ENCODE data around the gene KAZALD1.

The KAZALD1 gene

GRCh38 chr10:101073631-101074030 lies 11.8 kb downstream of the KAZALD1 start:
- no peak overlapping the region for H3K27ac ChIP-seq (ENCODE audit: low read length)
- peaks cover 12% of the 10 kb centered on the region for H3K27me3 ChIP-seq (ENCODE audit: low read depth, low read length)
- H3K36me3 ChIP-seq (replicated peaks; ENCODE audit: low read depth, low read length): no peaks in the 10 kb centered on the region
- peaks cover 20% of the 10 kb centered on the region for H3K4me1 ChIP-seq (ENCODE audit: low read length)
- H3K9ac ChIP-seq (ENCODE audit: low read length): no peak overlapping the region
- H4K20me1 ChIP-seq (ENCODE audit: insufficient read depth, low read length): no peaks in the 10 kb centered on the region
- H2AFZ ChIP-seq (ENCODE audit: low read depth, low read length): no peak overlapping the region
- H3K4me3 ChIP-seq (ENCODE audit: low read length): no peak overlapping the region
- TF ChIP-seq EZH2phosphoT487 (IDR thresholded peaks at IDR 0.05; ENCODE audit: low read depth): no peak
- TF ChIP-seq, protein P1, sequence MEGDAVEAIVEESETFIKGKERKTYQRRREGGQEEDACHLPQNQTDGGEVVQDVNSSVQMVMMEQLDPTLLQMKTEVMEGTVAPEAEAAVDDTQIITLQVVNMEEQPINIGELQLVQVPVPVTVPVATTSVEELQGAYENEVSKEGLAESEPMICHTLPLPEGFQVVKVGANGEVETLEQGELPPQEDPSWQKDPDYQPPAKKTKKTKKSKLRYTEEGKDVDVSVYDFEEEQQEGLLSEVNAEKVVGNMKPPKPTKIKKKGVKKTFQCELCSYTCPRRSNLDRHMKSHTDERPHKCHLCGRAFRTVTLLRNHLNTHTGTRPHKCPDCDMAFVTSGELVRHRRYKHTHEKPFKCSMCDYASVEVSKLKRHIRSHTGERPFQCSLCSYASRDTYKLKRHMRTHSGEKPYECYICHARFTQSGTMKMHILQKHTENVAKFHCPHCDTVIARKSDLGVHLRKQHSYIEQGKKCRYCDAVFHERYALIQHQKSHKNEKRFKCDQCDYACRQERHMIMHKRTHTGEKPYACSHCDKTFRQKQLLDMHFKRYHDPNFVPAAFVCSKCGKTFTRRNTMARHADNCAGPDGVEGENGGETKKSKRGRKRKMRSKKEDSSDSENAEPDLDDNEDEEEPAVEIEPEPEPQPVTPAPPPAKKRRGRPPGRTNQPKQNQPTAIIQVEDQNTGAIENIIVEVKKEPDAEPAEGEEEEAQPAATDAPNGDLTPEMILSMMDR (IDR thresholded peaks at IDR 0.05; ENCODE audit: low read depth, low read length): no peak
- H3K9me3 ChIP-seq (ENCODE audit: insufficient read depth, low read length): no peaks in the 10 kb centered on the region
- no peak overlapping the region for H3K4me2 ChIP-seq (ENCODE audit: low read length)
- no peaks in the 10 kb centered on the region for H3K79me2 ChIP-seq (ENCODE audit: low read length)

GRCh38 chr10:101075775-101076174 lies 14.0 kb downstream of the KAZALD1 start:
- peaks cover 13% of the 10 kb centered on the region for H3K27me3 ChIP-seq (ENCODE audit: low read depth, low read length)
- no peak overlapping the region for H2AFZ ChIP-seq (ENCODE audit: low read depth, low read length)

GRCh38 chr10:101076630-101077029 lies 14.8 kb downstream of the KAZALD1 start:
- H2AFZ ChIP-seq (ENCODE audit: low read depth, low read length): no peak overlapping the region
- no peaks in the 10 kb centered on the region for H3K36me3 ChIP-seq (replicated peaks; ENCODE audit: low read depth, low read length)
- H3K9ac ChIP-seq (ENCODE audit: low read length): no peak overlapping the region
- no peak overlapping the region for H3K4me2 ChIP-seq (ENCODE audit: low read length)
- H3K4me1 ChIP-seq (ENCODE audit: low read length): peaks cover 11% of the 10 kb centered on the region
- H3K27me3 ChIP-seq (ENCODE audit: low read depth, low read length): peaks cover 13% of the 10 kb centered on the region
- H3K4me3 ChIP-seq (ENCODE audit: low read length): no peak overlapping the region
- no peaks in the 10 kb centered on the region for H3K79me2 ChIP-seq (ENCODE audit: low read length)
- H3K9me3 ChIP-seq (ENCODE audit: insufficient read depth, low read length): no peaks in the 10 kb centered on the region
- no peak overlapping the region for H3K27ac ChIP-seq (ENCODE audit: low read length)
- no peak for TF ChIP-seq EZH2phosphoT487 (IDR thresholded peaks at IDR 0.05; ENCODE audit: low read depth)
- TF ChIP-seq, protein P1 (IDR thresholded peaks at IDR 0.05; ENCODE audit: low read depth, low read length): no peak
- H4K20me1 ChIP-seq (ENCODE audit: insufficient read depth, low read length): no peaks in the 10 kb centered on the region

More at GRCh38 chr10:101075775-101076174, 14.0 kb downstream of the KAZALD1 start:
- TF ChIP-seq EZH2phosphoT487 (IDR thresholded peaks at IDR 0.05; ENCODE audit: low read depth): no peak
- TF ChIP-seq, protein P1 (IDR thresholded peaks at IDR 0.05; ENCODE audit: low read depth, low read length): no peak
- Histone ChIP-seq H3K9me3 (ENCODE audit: insufficient read depth, low read length) (no peaks in the 10 kb centered on the region), H3K79me2 (ENCODE audit: low read length) (no peaks in the 10 kb centered on the region), H3K36me3 (replicated peaks; ENCODE audit: low read depth, low read length) (no peaks in the 10 kb centered on the region), H3K4me2 (ENCODE audit: low read length) (no peak overlapping the region), H3K27ac (ENCODE audit: low read length) (no peak overlapping the region), H4K20me1 (ENCODE audit: insufficient read depth, low read length) (no peaks in the 10 kb centered on the region), H3K9ac (ENCODE audit: low read length) (no peak overlapping the region), H3K4me1 (ENCODE audit: low read length) (peaks cover 20% of the 10 kb centered on the region), H3K4me3 (ENCODE audit: low read length) (no peak overlapping the region)

DNA sequence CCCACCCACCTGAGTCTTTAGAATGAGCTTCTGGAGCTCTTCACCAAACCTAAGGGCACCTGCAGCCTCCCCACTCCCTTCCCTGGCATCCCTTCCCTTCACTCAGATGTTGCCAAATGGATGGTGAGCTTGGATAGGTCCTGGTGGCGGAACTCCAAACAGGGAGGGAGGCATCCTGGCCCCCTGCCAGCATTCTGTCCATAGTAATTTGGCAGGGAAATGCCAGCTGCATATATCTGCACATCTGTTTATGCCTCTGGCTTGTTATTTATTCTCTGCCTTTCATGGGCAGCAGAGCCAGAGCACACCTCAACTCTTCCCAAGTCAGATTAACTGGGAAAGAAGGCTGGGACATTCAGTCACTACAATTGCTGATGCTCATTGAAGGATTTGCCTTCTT lies 18.1 kb downstream of the KAZALD1 start:
- Histone ChIP-seq H2AFZ (ENCODE audit: low read depth, low read length) (no peak overlapping the region), H3K9ac (ENCODE audit: low read length) (no peak overlapping the region), H3K4me1 (ENCODE audit: low read length) (no peaks in the 10 kb centered on the region), H3K4me3 (ENCODE audit: low read length) (no peak overlapping the region), H3K36me3 (replicated peaks; ENCODE audit: low read depth, low read length) (no peaks in the 10 kb centered on the region), H3K27ac (ENCODE audit: low read length) (no peak overlapping the region), H4K20me1 (ENCODE audit: insufficient read depth, low read length) (no peaks in the 10 kb centered on the region), H3K27me3 (ENCODE audit: low read depth, low read length) (peaks cover 16% of the 10 kb centered on the region), H3K79me2 (ENCODE audit: low read length) (no peaks in the 10 kb centered on the region), H3K9me3 (ENCODE audit: insufficient read depth, low read length) (no peaks in the 10 kb centered on the region), H3K4me2 (ENCODE audit: low read length) (no peak overlapping the region)
- TF ChIP-seq, protein P1 (IDR thresholded peaks at IDR 0.05; ENCODE audit: low read depth, low read length): no peak
- no peak for TF ChIP-seq EZH2phosphoT487 (IDR thresholded peaks at IDR 0.05; ENCODE audit: low read depth)

Data from OCI-LY3 (cell line).